Activated T-helper 2 cell treated with anti-CD3 and anti-CD28 coated beads, Interferon-gamma antibody, Interleukin-2, Interleukin-4, amounts not matched to agents 10 μg/mL and 5 μg/mL and 100 μg/mL, durations not matched to agents 14 hours and 24 hours and 36 hours (primary cell): Measurements from ENCODE around the gene NANOS1. TPM values are rescaled to one million over a fixed set of nuclear protein-coding genes. Genes with fewer than 3 reads are reported as not detected.

ENCODE experiments used
- DNase-seq: peaks from one replicate; pipeline ENCODE4 v3.0.0; 2021; ENCODE audit warnings: low spot score
- H3K27ac Mint-ChIP-seq: one replicate; pipeline ENCODE4 v1.8.0; 2021; ENCODE audit warnings: mixed read lengths
- H3K27me3 Mint-ChIP-seq: one replicate; pipeline ENCODE4 v1.8.0; 2021; ENCODE audit warnings: low read depth, mixed read lengths
- H3K36me3 Mint-ChIP-seq: one replicate; pipeline ENCODE4 v1.8.0; 2021; ENCODE audit warnings: low read depth, mixed read lengths
- H3K4me1 Mint-ChIP-seq: one replicate; pipeline ENCODE4 v1.8.0; 2021; ENCODE audit warnings: low read depth, mixed read lengths
- H3K4me3 Mint-ChIP-seq: one replicate; pipeline ENCODE4 v1.8.0; 2021; ENCODE audit warnings: low read depth, mild to moderate bottlenecking, moderate library complexity, mixed read lengths
- H3K9me3 Mint-ChIP-seq: one replicate; pipeline ENCODE4 v1.8.0; 2021; ENCODE audit warnings: mixed read lengths
- intact Hi-C: fragments of 100-400 bp; cut with micrococcal nuclease; formaldehyde crosslinking; loops from one replicate; pipeline ENCODE4 v1.15.1; 2023
- total RNA-seq: library from RNA; stranded (reverse); gene quantifications from 2 replicates; pipeline ENCODE4 v1.2.3, GENCODE V29; 2022

Gene NANOS1
- total RNA-seq, 1 donor from 2014 or later: 0.62 TPM

DNA sequence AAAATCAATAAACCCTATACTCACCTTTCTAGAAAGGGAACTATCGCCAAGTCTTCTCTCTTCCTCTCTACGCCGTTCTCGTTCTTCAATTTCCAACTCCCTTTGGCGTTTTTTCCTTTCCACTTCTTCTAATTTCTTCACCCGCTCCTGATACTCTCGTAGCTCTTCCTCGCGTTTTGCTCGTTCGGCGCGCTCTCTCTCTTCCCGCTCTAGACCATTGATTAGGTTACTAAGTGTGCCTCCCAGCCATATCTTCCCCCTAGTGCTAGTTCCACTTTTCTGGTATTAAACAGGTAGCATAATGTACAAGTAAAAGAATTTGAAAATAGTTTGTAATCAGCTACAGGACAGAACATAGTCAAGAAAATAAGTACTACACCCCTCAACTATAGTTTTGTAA lies 20.3 kb downstream of the NANOS1 start:
- DNase-seq: no peak
- intact Hi-C loops: no loop called here
- peaks cover 96% of the 10 kb centered on the region for H3K36me3 Mint-ChIP-seq
- no peaks in the 10 kb centered on the region for H3K27me3 Mint-ChIP-seq
- no peak overlapping the region for H3K27ac Mint-ChIP-seq
- H3K4me1 Mint-ChIP-seq: peaks cover 26% of the 10 kb centered on the region
- H3K4me3 Mint-ChIP-seq: no peak overlapping the region
- no peaks in the 10 kb centered on the region for H3K9me3 Mint-ChIP-seq

DNA sequence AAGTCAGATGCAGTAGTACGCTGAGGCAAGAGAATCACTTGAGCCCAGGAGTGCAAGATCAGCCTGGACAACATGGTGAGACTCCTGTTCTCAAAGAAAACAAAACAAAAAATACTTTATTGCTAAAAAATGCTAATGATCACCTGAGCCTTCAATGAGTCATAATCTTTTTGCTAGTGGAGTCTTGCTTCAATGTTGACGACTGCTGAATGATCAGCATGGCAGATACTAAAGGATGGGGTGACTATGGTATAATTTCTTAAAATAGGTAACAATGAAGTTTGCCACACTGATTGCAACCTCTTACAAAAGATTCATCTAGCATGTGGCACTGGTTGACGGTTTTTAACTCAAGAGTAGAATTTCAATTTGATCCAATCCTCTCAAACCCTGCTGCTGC lies 22.3 kb downstream of the NANOS1 start:
- Mint-ChIP-seq H3K9me3 (no peaks in the 10 kb centered on the region), H3K27me3 (no peaks in the 10 kb centered on the region), H3K27ac (peak overlapping the region; percentile 49), H3K4me3 (no peak overlapping the region), H3K36me3 (peaks cover 94% of the 10 kb centered on the region), H3K4me1 (peaks cover 20% of the 10 kb centered on the region)
- DNase-seq: no peak
- intact Hi-C loops: no loop called here

DNA sequence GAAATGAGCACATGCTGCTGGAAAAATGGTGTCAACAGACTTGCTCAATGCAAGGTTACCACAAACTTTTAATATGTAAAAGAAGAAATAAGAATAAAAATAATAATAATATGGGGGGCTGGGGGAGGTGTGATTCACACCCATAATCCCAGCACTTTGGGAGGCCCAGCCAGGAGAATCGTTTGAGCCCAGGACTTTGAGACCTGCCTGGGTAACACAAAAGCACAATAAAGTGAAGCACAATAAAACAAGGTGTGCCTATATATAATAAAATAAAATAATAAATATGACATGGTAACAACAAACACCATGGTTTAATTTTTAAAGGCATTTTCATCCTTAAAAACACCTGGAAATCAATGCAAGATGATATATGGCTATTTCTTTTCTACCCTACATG lies 26.0 kb downstream of the NANOS1 start:
- Mint-ChIP-seq H3K36me3 (peaks cover 94% of the 10 kb centered on the region), H3K9me3 (no peaks in the 10 kb centered on the region), H3K27me3 (no peaks in the 10 kb centered on the region), H3K4me3 (no peak overlapping the region), H3K27ac (no peak overlapping the region), H3K4me1 (peaks cover 10% of the 10 kb centered on the region)
- intact Hi-C loops: no loop called here
- DNase-seq: no peak

DNA sequence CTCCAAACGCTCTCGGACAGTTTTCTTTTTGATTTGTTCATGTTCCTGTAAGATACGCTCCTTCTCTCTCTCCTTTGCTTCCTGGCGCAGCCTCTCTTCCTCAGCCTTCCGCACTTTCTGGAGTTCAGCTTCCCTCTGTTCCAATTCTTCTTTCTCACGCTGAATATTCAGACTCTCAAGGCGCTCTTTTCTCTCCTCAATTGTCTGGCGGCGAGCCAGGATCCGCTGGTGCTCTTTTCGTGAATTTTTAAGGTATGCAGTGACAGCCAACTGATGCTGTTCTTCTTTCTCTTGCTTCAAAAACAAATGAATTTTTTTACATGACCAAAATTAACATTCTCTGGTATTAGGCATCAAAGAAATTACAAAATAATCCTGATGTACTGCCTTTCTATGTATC lies 28.5 kb downstream of the NANOS1 start:
- Mint-ChIP-seq H3K27me3 (no peaks in the 10 kb centered on the region), H3K9me3 (no peaks in the 10 kb centered on the region), H3K4me1 (peaks cover 15% of the 10 kb centered on the region), H3K27ac (no peak overlapping the region), H3K4me3 (no peak overlapping the region), H3K36me3 (peaks cover 89% of the 10 kb centered on the region)
- DNase-seq: no peak
- intact Hi-C loops: no loop called here

DNA sequence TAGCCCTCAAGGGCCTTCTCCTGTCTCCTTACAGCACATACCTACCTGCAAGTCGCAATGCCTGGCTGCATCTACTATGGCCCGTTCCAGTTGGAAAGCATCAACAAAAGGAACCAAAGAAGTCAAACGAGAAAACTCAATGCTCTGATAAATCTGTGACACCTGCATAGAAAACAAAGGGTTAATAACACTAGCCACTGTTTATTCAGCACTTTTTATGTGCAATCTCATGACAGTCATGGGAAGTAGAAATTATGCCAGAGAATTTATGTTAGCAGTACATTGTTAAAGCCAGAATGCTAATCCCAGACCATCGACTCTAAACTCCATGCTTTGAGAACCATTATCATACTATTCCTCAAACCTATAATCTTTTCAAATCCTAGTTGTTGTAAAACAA lies 30.0 kb downstream of the NANOS1 start:
- no peak for DNase-seq

DNA sequence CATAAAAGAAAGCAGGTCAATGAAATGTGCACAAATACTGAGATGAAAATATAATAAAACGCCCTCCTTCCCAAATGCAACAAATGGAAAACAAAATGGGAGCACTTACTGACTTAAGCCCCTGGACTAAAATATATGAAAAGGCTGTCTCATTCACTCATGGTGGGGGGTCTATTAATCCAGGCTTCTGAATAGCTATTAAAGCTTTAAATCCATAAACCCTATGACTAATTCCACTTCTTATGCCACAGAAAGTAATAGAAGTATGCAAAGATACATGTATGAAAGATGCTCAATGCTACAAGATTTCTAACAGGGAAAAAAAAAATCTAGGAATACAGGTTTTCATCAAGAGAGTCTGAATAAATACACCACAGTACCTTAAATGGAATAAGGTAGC lies 30.6 kb downstream of the NANOS1 start:
- Mint-ChIP-seq H3K4me3 (no peak overlapping the region), H3K27me3 (no peaks in the 10 kb centered on the region), H3K36me3 (peaks cover 90% of the 10 kb centered on the region), H3K9me3 (no peaks in the 10 kb centered on the region), H3K27ac (no peak overlapping the region), H3K4me1 (peaks cover 26% of the 10 kb centered on the region)
- DNase-seq: no peak
- intact Hi-C loops: no loop called here

More for the DNA sequence above, 30.0 kb downstream of the NANOS1 start:
- peaks cover 90% of the 10 kb centered on the region for H3K36me3 Mint-ChIP-seq
- H3K4me1 Mint-ChIP-seq: peaks cover 24% of the 10 kb centered on the region
- H3K27me3 Mint-ChIP-seq: no peaks in the 10 kb centered on the region
- H3K9me3 Mint-ChIP-seq: no peaks in the 10 kb centered on the region
- H3K27ac Mint-ChIP-seq: no peak overlapping the region
- no peak overlapping the region for H3K4me3 Mint-ChIP-seq
- intact Hi-C loops: no loop called here

DNA sequence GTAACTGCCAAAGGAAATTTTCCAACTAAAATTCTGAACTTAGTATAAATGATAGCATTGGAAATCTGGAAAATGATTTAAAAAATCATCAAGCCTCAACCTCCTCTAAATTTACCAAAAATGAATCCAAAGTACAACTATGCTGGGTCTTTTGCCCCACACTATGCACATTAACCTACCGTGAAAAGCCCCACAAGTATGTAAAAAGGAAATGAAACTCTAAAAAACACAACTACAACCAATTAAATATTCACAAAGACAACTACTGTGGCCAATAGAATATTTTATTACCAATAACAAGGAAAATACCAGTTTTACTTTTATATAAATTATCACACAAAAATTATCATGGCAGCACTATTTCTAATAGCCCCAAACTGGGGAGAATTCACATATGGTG lies 31.8 kb downstream of the NANOS1 start:
- no peaks in the 10 kb centered on the region for H3K27me3 Mint-ChIP-seq
- no peak for DNase-seq
- no peak overlapping the region for H3K27ac Mint-ChIP-seq
- H3K4me3 Mint-ChIP-seq: no peak overlapping the region
- intact Hi-C loops: no loop called here
- peaks cover 27% of the 10 kb centered on the region for H3K4me1 Mint-ChIP-seq
- peaks cover 93% of the 10 kb centered on the region for H3K36me3 Mint-ChIP-seq
- no peaks in the 10 kb centered on the region for H3K9me3 Mint-ChIP-seq

DNA sequence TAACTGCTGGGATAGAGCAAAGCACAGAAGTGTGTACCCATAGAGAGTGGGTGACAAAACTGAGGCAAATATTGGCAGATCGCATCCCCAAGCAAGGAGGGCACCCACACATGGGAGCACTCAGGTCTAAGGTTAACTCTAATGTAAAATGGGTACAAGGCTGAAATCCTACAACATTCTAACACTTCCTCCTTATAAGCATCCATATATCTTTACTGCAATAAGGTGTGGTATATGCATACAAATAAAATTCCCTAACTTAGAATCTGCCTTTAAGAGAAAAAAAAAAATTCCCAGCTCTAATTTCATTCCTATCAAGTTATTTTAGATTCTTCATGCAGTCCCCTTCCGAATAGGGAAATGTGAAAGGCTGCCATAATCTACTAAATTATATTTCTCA lies 32.4 kb downstream of the NANOS1 start:
- no peaks in the 10 kb centered on the region for H3K27me3 Mint-ChIP-seq
- H3K36me3 Mint-ChIP-seq: peaks cover 93% of the 10 kb centered on the region
- intact Hi-C loops: no loop called here
- no peak for DNase-seq
- no peak overlapping the region for H3K27ac Mint-ChIP-seq
- H3K4me1 Mint-ChIP-seq: peaks cover 27% of the 10 kb centered on the region
- no peak overlapping the region for H3K4me3 Mint-ChIP-seq
- H3K9me3 Mint-ChIP-seq: no peaks in the 10 kb centered on the region

DNA sequence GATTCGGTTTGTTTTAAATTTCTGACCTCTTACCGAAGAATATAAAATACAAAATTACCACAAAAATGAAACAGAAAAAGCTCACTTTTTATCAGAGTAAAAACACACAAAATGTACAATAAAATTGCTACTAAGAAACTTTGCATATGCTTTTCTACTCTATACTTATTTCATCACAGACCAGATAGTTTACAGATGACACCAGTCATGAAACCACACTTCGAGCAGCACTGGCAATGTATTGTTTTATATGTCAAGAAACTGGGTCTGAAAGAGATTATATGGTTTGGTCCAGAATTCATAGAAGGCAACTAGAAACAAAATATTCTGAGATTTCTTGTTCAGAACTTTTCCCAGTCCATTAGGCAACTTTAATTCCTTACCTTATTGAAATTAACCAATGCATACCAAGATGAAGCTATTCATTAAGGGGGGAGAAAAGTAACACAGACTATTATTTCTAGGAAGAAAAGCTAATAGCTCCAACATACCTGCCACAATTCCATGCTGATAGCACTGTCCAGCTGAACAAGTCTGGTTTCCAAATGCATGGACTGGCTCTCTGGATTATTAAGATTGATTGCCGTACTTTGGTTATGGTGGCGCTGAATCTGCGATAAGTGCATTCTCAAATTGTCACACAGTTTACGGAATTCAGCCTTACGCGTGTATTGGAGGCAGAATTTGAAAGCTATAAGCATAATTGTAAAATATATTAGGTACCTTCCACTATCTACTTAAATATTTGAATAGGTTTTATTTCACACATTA lies 41.1 kb downstream of the NANOS1 start:
- Mint-ChIP-seq H3K36me3 (peaks cover 89% of the 10 kb centered on the region), H3K27ac (no peak overlapping the region), H3K4me1 (peaks cover 33% of the 10 kb centered on the region), H3K9me3 (no peaks in the 10 kb centered on the region), H3K4me3 (no peak overlapping the region), H3K27me3 (no peaks in the 10 kb centered on the region)
- DNase-seq: no peak
- intact Hi-C loops: no loop called here

DNA sequence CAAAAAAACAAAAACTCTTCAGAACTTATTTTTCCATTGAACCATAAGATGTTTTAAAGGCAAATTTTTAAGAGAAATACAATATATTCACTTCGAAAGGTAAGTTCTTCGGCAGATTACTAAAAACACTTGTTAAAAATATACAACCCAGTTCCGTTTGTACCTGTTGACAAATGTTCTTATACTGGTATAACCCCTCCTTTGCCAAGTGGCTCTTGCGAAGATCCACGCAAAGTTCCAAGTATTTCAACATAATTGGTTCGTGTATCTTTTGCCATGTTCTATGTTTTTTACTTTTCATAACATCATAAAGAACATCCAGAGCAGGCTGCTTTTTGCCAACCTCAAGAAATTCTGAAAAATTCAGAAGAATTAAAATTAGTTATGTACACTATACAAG lies 44.1 kb downstream of the NANOS1 start:
- H3K36me3 Mint-ChIP-seq: peaks cover 78% of the 10 kb centered on the region
- DNase-seq: no peak
- intact Hi-C loops: no loop called here
- H3K27ac Mint-ChIP-seq: peak overlapping the region; percentile 23
- no peak overlapping the region for H3K4me3 Mint-ChIP-seq
- no peaks in the 10 kb centered on the region for H3K9me3 Mint-ChIP-seq
- peaks cover 44% of the 10 kb centered on the region for H3K4me1 Mint-ChIP-seq
- no peaks in the 10 kb centered on the region for H3K27me3 Mint-ChIP-seq

DNA sequence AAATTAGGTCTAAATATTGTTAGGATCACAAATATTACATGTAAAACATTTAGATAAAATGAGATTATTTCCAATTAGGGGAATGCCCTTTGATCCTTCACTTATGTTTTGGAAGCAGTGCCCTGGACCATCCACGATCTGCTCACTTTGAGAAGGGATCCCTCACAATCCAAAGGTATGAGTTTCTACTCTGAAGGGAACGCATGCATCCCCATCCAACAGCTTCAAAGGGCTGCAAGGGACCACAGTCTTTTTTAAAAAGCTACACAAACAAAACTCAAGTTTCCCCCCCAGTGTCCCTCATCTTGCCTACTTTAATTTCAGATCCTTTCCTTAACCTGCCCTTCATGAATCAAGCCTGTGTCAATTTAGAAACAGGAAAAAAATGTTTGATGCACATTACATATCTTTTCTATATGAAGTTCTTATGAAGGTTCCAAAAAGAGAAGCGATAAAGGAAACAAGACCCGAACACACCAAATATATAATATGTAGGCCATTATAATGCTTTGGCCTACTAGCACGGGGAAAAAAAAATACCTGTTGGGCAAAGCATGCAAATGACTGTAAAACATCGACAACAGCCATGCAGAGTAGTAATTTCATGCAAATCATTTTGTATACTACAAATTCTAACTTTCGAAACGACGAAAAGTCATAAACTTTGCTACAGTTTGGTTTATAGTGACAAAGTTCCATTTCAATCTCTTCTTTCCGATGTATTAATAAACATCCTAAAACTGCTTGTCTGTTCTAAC lies 49.1 kb downstream of the NANOS1 start:
- Mint-ChIP-seq H3K4me1 (peaks cover 39% of the 10 kb centered on the region), H3K9me3 (no peaks in the 10 kb centered on the region), H3K4me3 (peak overlapping the region; percentile 93), H3K27me3 (no peaks in the 10 kb centered on the region), H3K36me3 (peaks cover 61% of the 10 kb centered on the region), H3K27ac (peak overlapping the region; percentile 15)
- intact Hi-C loops: no loop called here
- DNase-seq: no peak

DNA sequence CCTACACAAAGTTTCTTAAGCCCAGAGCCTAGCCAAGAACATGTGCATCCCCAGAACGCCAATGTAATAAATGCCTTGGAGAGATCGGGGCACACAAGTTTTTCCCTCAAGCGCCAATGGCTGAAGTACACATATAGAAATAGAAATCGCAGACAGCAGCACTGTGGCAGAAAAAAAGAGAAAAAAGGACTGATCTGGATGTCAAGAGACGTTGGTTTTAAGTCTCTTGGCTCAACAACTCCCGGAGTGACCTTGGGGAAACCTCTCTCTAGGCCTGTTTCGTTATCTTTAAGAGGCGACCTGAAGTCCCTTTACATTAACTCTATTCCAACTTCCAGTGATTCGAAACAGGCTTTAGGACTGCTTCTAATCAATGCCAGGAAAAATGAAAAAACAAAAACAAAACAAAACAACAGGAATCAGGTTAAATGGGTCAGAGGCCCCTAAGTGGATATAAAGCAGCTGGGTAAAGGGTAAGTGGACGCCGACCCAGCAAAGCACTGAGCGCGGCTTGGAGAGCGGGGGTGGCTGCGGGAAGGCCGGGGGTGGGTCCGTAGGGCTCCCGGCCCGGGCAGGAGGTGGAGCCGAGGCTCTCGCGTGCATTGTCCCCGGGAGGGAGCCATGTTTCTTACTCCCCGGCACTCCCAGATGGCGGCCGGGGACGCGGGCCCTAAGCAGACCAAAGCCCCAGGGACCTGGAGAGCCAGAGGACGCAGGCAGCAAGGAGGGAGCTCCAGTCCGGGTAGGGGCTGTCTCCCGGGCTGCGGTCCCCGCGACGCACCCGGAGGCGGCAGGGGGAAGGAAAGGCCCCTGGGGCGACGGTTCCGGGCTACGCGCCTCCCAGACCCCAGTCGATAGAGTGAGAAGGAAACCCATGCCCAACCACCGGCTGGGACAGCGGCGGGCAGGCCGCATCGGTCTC lies 50.3 kb downstream of the NANOS1 start:
- H3K4me1 Mint-ChIP-seq: peaks cover 36% of the 10 kb centered on the region
- H3K4me3 Mint-ChIP-seq: peak overlapping the region; percentile 93
- no peaks in the 10 kb centered on the region for H3K9me3 Mint-ChIP-seq
- peaks cover 56% of the 10 kb centered on the region for H3K36me3 Mint-ChIP-seq
- peak; percentile 67 for DNase-seq
- no peaks in the 10 kb centered on the region for H3K27me3 Mint-ChIP-seq
- peak overlapping the region; percentile 93 for H3K27ac Mint-ChIP-seq
- intact Hi-C loops: loop anchor here (1.0 to 2.0 kb wide), 6 partner anchors 24 to 516 kb away; partner anchors contain the start of genes DENND10, PRDX3, SFXN4 and TIAL1
